Keratinocyte (primary cell): ENCODE data around the gene BTNL8. TPM values are rescaled to one million over a fixed set of nuclear protein-coding genes. Genes with fewer than 3 reads are reported as not detected.

Experiments
- DNase-seq: peaks from one replicate; pipeline ENCODE4 v3.0.0-alpha.2; 2011; ENCODE audit warnings: low read depth, missing footprints, low spot score
- FAIRE-seq: peaks from 2 replicates; lab custom pipeline; 2011; peaks lifted over from hg19 to GRCh38; lab: Jason Lieb, UNC
- H2AFZ ChIP-seq: 2 replicates; pipeline ENCODE4 v1.6.0; 2012; ENCODE audit warnings: low read length, control low read depth, inconsistent platforms; ENCODE audit not compliant: control insufficient read depth
- H3K27ac ChIP-seq: 2 replicates; pipeline ENCODE4 v1.5.1; 2011; ENCODE audit warnings: low read length; ENCODE audit not compliant: control insufficient read depth, insufficient read depth
- H3K27me3 ChIP-seq: 3 replicates; pipeline ENCODE4 v1.6.0; 2011; ENCODE audit warnings: low read length; ENCODE audit not compliant: control insufficient read depth, insufficient read depth; ENCODE audit errors: extremely low read depth
- H3K36me3 ChIP-seq, 2 experiments: 2 replicates in 1 of 2; 3 replicates in 1 of 2; pipeline ENCODE4 v1.5.1; 2011; ENCODE audit warnings: low read length in 2 of 2, mild to moderate bottlenecking in 1 of 2; ENCODE audit not compliant: control insufficient read depth in 2 of 2, insufficient read depth in 2 of 2; ENCODE audit errors: extremely low read depth in 1 of 2
- H3K4me1 ChIP-seq: 3 replicates; pipeline ENCODE4 v1.5.1; 2011; ENCODE audit warnings: low read length; ENCODE audit not compliant: control insufficient read depth, insufficient read depth; ENCODE audit errors: extremely low read depth
- H3K4me2 ChIP-seq: 3 replicates; pipeline ENCODE4 v1.6.0; 2011; ENCODE audit warnings: low read depth, low read length; ENCODE audit not compliant: control insufficient read depth, insufficient read depth; ENCODE audit errors: extremely low read depth
- H3K4me3 ChIP-seq, 3 experiments: fragments of 200-600 bp in 1 of 3; sonication (generic) in 1 of 3; 2 replicates in 2 of 3; 3 replicates in 1 of 3; pipeline ENCODE4 v1.5.1; 2011 to 2016; ENCODE audit warnings: low read length in 3 of 3, mild to moderate bottlenecking in 3 of 3, control low read depth in 2 of 3, inconsistent platforms in 1 of 3, low read depth in 1 of 3, mixed read lengths in 1 of 3, mixed run types in 1 of 3, moderate library complexity in 1 of 3; ENCODE audit not compliant: control insufficient read depth in 2 of 3, insufficient read depth in 2 of 3; ENCODE audit errors: extremely low read depth in 1 of 3
- H3K79me2 ChIP-seq: 2 replicates; pipeline ENCODE4 v1.6.0; 2012; ENCODE audit warnings: low read length; ENCODE audit not compliant: control insufficient read depth, insufficient read depth
- H3K9ac ChIP-seq: 3 replicates; pipeline ENCODE4 v1.6.0; 2011; ENCODE audit warnings: low read length; ENCODE audit not compliant: control insufficient read depth, insufficient read depth; ENCODE audit errors: extremely low read depth
- H3K9me1 ChIP-seq: 3 replicates; pipeline ENCODE4 v1.6.0; 2011; ENCODE audit warnings: low read length; ENCODE audit not compliant: control insufficient read depth, insufficient read depth; ENCODE audit errors: extremely low read depth
- H3K9me3 ChIP-seq: 2 replicates; pipeline ENCODE4 v1.5.1; 2012; ENCODE audit warnings: low read depth, low read length; ENCODE audit not compliant: control insufficient read depth
- H4K20me1 ChIP-seq: 3 replicates; pipeline ENCODE4 v1.6.0; 2011; ENCODE audit warnings: low read length; ENCODE audit not compliant: control insufficient read depth, insufficient read depth; ENCODE audit errors: extremely low read depth
- EZH2 ChIP-seq: IDR thresholded peaks from one replicate; pipeline ENCODE4 v1.6.1; 2012; ENCODE audit warnings: inconsistent platforms, mild to moderate bottlenecking, low read length, moderate library complexity
- dilution Hi-C: fragments of 300-500 bp; cut with MboI; formaldehyde crosslinking; loops from one replicate; pipeline ENCODE4 v1.7.0; 2020; ENCODE audit warnings: low sequenced_read_pairs; ENCODE audit not compliant: extremely low pct_ligation_motif_present
- polyA plus RNA-seq, 5 experiments: library from polyadenylated mRNA; depleted of rRNA in 3 of 5; stranded (reverse) in 3 of 5; stranded (forward) in 1 of 5; unstranded in 1 of 5; fragments of >200 nt; gene quantifications; 1 replicate in 1 of 5; 2 replicates in 3 of 5; 3 replicates in 1 of 5; pipeline versions ENCODE4 v1.2.1 to v1.2.3, GENCODE V29; 2011 to 2012; ENCODE audit warnings: missing spikeins in 2 of 5, low read depth in 1 of 5, low replicate concordance in 1 of 5
- TF ChIP-seq, protein P1 (sequence below), 3 experiments: IDR thresholded peaks in 1 of 3; conservative IDR thresholded peaks in 1 of 3; optimal IDR thresholded peaks in 1 of 3; 2 replicates in 2 of 3; 3 replicates in 1 of 3; pipeline versions ENCODE3 to v1.5.1; 2011; ENCODE audit warnings: low read length in 3 of 3, mild to moderate bottlenecking in 3 of 3, moderate library complexity in 2 of 3, control low read depth in 1 of 3, inconsistent platforms in 1 of 3; ENCODE audit not compliant: insufficient read depth in 2 of 3; ENCODE audit errors: extremely low read depth in 1 of 3

BTNL8 gene
- polyA plus RNA-seq, 1 donor (not counting 4 experiments of a cell fraction or from before 2014, with no cell fraction given) = not detected

DNA sequence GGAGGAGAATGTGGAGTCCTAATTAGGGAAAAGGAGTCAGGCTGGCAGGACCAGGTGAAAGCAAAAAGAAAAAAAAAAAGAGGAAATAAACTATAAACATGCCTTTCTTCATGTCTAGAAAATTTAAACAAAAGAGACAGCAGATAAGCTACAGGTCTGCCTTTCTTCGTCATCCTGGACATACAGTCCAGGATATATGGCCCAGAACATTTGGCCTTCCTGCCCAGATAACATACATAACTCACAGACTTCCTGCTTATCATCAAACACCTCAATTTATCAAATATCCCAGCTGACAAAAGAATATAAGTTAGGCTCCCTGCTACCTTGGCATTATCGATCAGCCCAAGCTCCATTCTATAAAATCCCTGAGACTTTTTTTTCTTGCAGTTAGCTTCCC, 11.2 kb downstream of the BTNL8 start:
- no peaks in the 10 kb centered on the region for H3K79me2 ChIP-seq
- no peak overlapping the region for H3K9ac ChIP-seq
- dilution Hi-C loops = no loop called here
- no peaks in the 10 kb centered on the region for H3K36me3 ChIP-seq
- DNase-seq (no peak), FAIRE-seq (no peak)
- H3K4me1 ChIP-seq = no peaks in the 10 kb centered on the region
- H4K20me1 ChIP-seq = no peaks in the 10 kb centered on the region
- H3K27me3 ChIP-seq = no peaks in the 10 kb centered on the region
- H3K9me1 ChIP-seq = no peaks in the 10 kb centered on the region
- no peak overlapping the region for H3K4me2 ChIP-seq
- no peak for TF ChIP-seq EZH2
- TF ChIP-seq, protein P1, sequence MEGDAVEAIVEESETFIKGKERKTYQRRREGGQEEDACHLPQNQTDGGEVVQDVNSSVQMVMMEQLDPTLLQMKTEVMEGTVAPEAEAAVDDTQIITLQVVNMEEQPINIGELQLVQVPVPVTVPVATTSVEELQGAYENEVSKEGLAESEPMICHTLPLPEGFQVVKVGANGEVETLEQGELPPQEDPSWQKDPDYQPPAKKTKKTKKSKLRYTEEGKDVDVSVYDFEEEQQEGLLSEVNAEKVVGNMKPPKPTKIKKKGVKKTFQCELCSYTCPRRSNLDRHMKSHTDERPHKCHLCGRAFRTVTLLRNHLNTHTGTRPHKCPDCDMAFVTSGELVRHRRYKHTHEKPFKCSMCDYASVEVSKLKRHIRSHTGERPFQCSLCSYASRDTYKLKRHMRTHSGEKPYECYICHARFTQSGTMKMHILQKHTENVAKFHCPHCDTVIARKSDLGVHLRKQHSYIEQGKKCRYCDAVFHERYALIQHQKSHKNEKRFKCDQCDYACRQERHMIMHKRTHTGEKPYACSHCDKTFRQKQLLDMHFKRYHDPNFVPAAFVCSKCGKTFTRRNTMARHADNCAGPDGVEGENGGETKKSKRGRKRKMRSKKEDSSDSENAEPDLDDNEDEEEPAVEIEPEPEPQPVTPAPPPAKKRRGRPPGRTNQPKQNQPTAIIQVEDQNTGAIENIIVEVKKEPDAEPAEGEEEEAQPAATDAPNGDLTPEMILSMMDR (optimal IDR thresholded peaks at IDR 0.05 in 1 of 3, IDR thresholded peaks at IDR 0.05 in 1 of 3, conservative IDR thresholded peaks at IDR 0.05 in 1 of 3; ENCODE audit: extremely low read depth in 1 of 3, insufficient read depth in 2 of 3, low read length in 3 of 3) = no peak
- no peak overlapping the region for H2AFZ ChIP-seq
- no peaks in the 10 kb centered on the region for H3K9me3 ChIP-seq
- H3K27ac ChIP-seq = no peak overlapping the region
- H3K4me3 ChIP-seq = no peak overlapping the region

- H3K9me1 ChIP-seq = no peaks in the 10 kb centered on the region
- H3K4me1 ChIP-seq = no peaks in the 10 kb centered on the region
- FAIRE-seq (no peak), DNase-seq (no peak)
- no peaks in the 10 kb centered on the region for H3K27me3 ChIP-seq
- H3K9ac ChIP-seq = no peak overlapping the region
- H4K20me1 ChIP-seq = no peaks in the 10 kb centered on the region
- H3K4me2 ChIP-seq = no peak overlapping the region
- no peaks in the 10 kb centered on the region for H3K9me3 ChIP-seq
- TF ChIP-seq EZH2 = no peak
- TF ChIP-seq, protein P1 (optimal IDR thresholded peaks at IDR 0.05 in 1 of 3, IDR thresholded peaks at IDR 0.05 in 1 of 3, conservative IDR thresholded peaks at IDR 0.05 in 1 of 3; ENCODE audit: extremely low read depth in 1 of 3, insufficient read depth in 2 of 3, low read length in 3 of 3) = no peak
- H2AFZ ChIP-seq = no peak overlapping the region
- dilution Hi-C loops = no loop called here
- no peak overlapping the region for H3K4me3 ChIP-seq
- no peaks in the 10 kb centered on the region for H3K36me3 ChIP-seq
- no peak overlapping the region for H3K27ac ChIP-seq
- no peaks in the 10 kb centered on the region for H3K79me2 ChIP-seq
These were observed 11.8 kb downstream of the BTNL8 start for GRCh38 chr5:180910735-180911134.
